ENCODE data around the gene ACR. TPM values are rescaled to one million over a fixed set of nuclear protein-coding genes. Genes with fewer than 3 reads are reported as not detected.

Gene ACR
- total and polyA plus RNA-seq, 2 of the 8 experiments (the other 6 are each of a cell fraction or from before 2014, with no cell fraction given), result 0.56 TPM; not detected in 1

GRCh38 chr22:50728523-50728931 lies 9.5 kb upstream of the ACR start:
- Histone ChIP-seq H3K79me1 (ENCODE audit: low read depth, low read length) (no peaks in the 10 kb centered on the region), H2AK5ac (ENCODE audit: low read depth, low read length) (no peak overlapping the region), H3K36me3 (ENCODE audit: control insufficient read depth in 2 of 4, insufficient read depth in 4 of 4, low read length in 3 of 4) (peaks cover 0 to 3% (median 1%) of the 10 kb centered on the region in 4 experiments; a peak in 2 of 8 replicates), H4K91ac (replicated peaks; ENCODE audit: insufficient read length, low read length) (no peak overlapping the region), H2BK120ac (replicated peaks; ENCODE audit: low read depth, low read length) (no peak overlapping the region), H2AFZ (ENCODE audit: low read length) (no peak overlapping the region), H3K4ac (replicated peaks; ENCODE audit: insufficient read length, low read depth, low read length) (no peak overlapping the region), H2BK15ac (ENCODE audit: low read length) (no peak overlapping the region), H3K4me1 (replicated peaks in 1 of 4; ENCODE audit: control insufficient read depth in 3 of 4, insufficient read depth in 4 of 4, low read length in 3 of 4) (peaks cover 0 to 5% (median 0%) of the 10 kb centered on the region in 4 experiments; a peak in 3 of 7 replicates), H3K56ac (replicated peaks; ENCODE audit: insufficient read length, low read depth, low read length) (no peak overlapping the region), H4K20me1 (replicated peaks in 1 of 2; ENCODE audit: control insufficient read depth in 1 of 2, insufficient read depth in 2 of 2, low read length in 2 of 2) (peaks cover 11 to 24% of the 10 kb centered on the region in 2 experiments), H3K23me2 (ENCODE audit: low read depth, low read length) (no peaks in the 10 kb centered on the region; the same call in none of the 2 replicates), H3K4me3 (ENCODE audit: extremely low read depth in 1 of 4, insufficient read depth in 2 of 4, low read depth in 3 of 4, low read length in 4 of 4) (no peak overlapping the region), H2BK20ac (ENCODE audit: low read length) (no peak overlapping the region), H3K27ac (ENCODE audit: low read depth, low read length) (no peak overlapping the region), H4K8ac (ENCODE audit: extremely low read depth, insufficient read depth, low read length) (no peak overlapping the region), H4K5ac (ENCODE audit: insufficient read length, low read depth, low read length) (no peak overlapping the region), H2BK12ac (ENCODE audit: low read depth, low read length) (no peak overlapping the region), H3K4me2 (ENCODE audit: insufficient read depth in 1 of 2, low read depth in 2 of 2, low read length in 2 of 2) (no peak overlapping the region), H3K27me3 (replicated peaks in 1 of 4; ENCODE audit: control insufficient read depth in 3 of 4, extremely low read depth in 1 of 4, insufficient read depth in 3 of 4, low read length in 3 of 4) (peaks cover 21 to 51% (median 40%) of the 10 kb centered on the region in 4 experiments), H3K18ac (ENCODE audit: extremely low read depth, low read length) (no peak overlapping the region), H3K9ac (replicated peaks in 1 of 4; ENCODE audit: extremely low read depth in 1 of 4, low read depth in 3 of 4, low read length in 3 of 4) (no peak overlapping the region), H3K14ac (ENCODE audit: insufficient read length) (no peak overlapping the region), H2BK5ac (ENCODE audit: low read depth, low read length) (no peak overlapping the region), H3K9me3 (ENCODE audit: insufficient read depth in 2 of 2, low read depth in 1 of 2, low read length in 1 of 2) (no peaks in the 10 kb centered on the region), H3K79me2 (ENCODE audit: control insufficient read depth in 1 of 2, insufficient read depth in 2 of 2, low read length in 2 of 2) (no peaks in the 10 kb centered on the region), H3K23ac (ENCODE audit: insufficient read length) (no peak overlapping the region)
- CTCF ChIA-PET (ENCODE audit: partially characterized antibody), result interaction anchor here (0.6 to 3.7 kb wide), 4 partner anchors 7 to 98 kb away, joined by 3 to 24 read pairs (median 4); no protein-coding TSS in a partner anchor
- DNase-seq (ENCODE audit: low read depth in 1 of 2, low spot score in 2 of 2) (no peak), FAIRE-seq (no peak)
- no peak for TF ChIP-seq RFX5 (IDR thresholded peaks at IDR 0.05; ENCODE audit: borderline replicate concordance, low read depth, low read length)
- no peak for TF ChIP-seq SAP30 (IDR thresholded peaks at IDR 0.05; ENCODE audit: insufficient read depth, insufficient replicate concordance, low read length)
- TF ChIP-seq CREB1 (IDR thresholded peaks at IDR 0.05), result no peak
- no peak for TF ChIP-seq SIX5 (IDR thresholded peaks at IDR 0.05; ENCODE audit: low read depth, low read length)
- no peak for TF ChIP-seq CHD2 (IDR thresholded peaks at IDR 0.05; ENCODE audit: low read length)
- POLR2A ChIA-PET (ENCODE audit: partially characterized antibody), result no interaction called here
- WGBS, 2 experiments (ENCODE audit: extremely low coverage in 1 of 2, insufficient coverage in 1 of 2, insufficient read length in 1 of 2, insufficient replicate concordance in 2 of 2, low coverage in 1 of 2, low lambda C conversion rate in 2 of 2, missing lambda C conversion rate in 1 of 2), result 100% methylated on average over 1 of the region's 2 CpGs; no CpG with 5 or more reads in 1 of the 2 experiments

Measured in H1 (cell line).